Fibroblast of lung (primary cell): ENCODE results near the gene ITIH3. TPM values are rescaled to one million over a fixed set of nuclear protein-coding genes. Genes with fewer than 3 reads are reported as not detected.

Experiments used
- DNase-seq, 2 donors: peaks; one replicate each; pipeline versions ENCODE4 v3.0.0 to v3.0.0-alpha.2; 2010; ENCODE audit warnings: low read depth in 2 of 2
- H2AFZ ChIP-seq: 2 replicates; pipeline ENCODE4 v1.5.1; 2012; ENCODE audit warnings: low read length, control low read depth, inconsistent platforms
- H3K27ac ChIP-seq: 2 replicates; pipeline ENCODE4 v1.5.1; 2011; ENCODE audit warnings: low read length, control low read depth; ENCODE audit not compliant: insufficient read depth
- H3K27me3 ChIP-seq: 2 replicates; pipeline ENCODE4 v1.5.1; 2011; ENCODE audit warnings: mild to moderate bottlenecking, low read length; ENCODE audit not compliant: control insufficient read depth, insufficient read depth
- H3K36me3 ChIP-seq: 2 replicates; pipeline ENCODE4 v1.5.1; 2011; ENCODE audit warnings: low read length; ENCODE audit not compliant: control insufficient read depth, insufficient read depth
- H3K4me1 ChIP-seq: 2 replicates; pipeline ENCODE4 v1.5.1; 2011; ENCODE audit warnings: low read length; ENCODE audit not compliant: control insufficient read depth, insufficient read depth; ENCODE audit errors: extremely low read depth
- H3K4me2 ChIP-seq: 2 replicates; pipeline ENCODE4 v1.5.1; 2011; ENCODE audit warnings: low read length, control low read depth; ENCODE audit not compliant: insufficient read depth; ENCODE audit errors: extremely low read depth
- H3K4me3 ChIP-seq, 4 experiments: fragments of 200-600 bp in 1 of 4; sonication (generic) in 1 of 4; replicated peaks in 1 of 4; 2 replicates each; pipeline ENCODE4 v1.5.1; 2011 to 2016; ENCODE audit warnings: low read length in 4 of 4, low read depth in 3 of 4, mild to moderate bottlenecking in 3 of 4, control low read depth in 2 of 4, inconsistent platforms in 1 of 4, mixed read lengths in 1 of 4; ENCODE audit not compliant: insufficient read depth in 1 of 4; ENCODE audit errors: control extremely low read depth in 1 of 4
- H3K79me2 ChIP-seq: 2 replicates; pipeline ENCODE4 v1.5.1; 2012; ENCODE audit warnings: mild to moderate bottlenecking, low read length, inconsistent platforms; ENCODE audit not compliant: control insufficient read depth, insufficient read depth
- H3K9ac ChIP-seq: 2 replicates; pipeline ENCODE4 v1.5.1; 2011; ENCODE audit warnings: mild to moderate bottlenecking, low read length, control low read depth; ENCODE audit not compliant: insufficient read depth
- H3K9me3 ChIP-seq: 2 replicates; pipeline ENCODE4 v1.5.1; 2012; ENCODE audit warnings: low read depth, low read length; ENCODE audit not compliant: control insufficient read depth, insufficient read depth
- H4K20me1 ChIP-seq: 2 replicates; pipeline ENCODE4 v1.5.1; 2011; ENCODE audit warnings: low read length; ENCODE audit not compliant: control insufficient read depth, insufficient read depth; ENCODE audit errors: extremely low read depth
- EZH2 ChIP-seq: IDR thresholded peaks from 2 replicates; pipeline ENCODE4 v1.5.1; 2012; ENCODE audit warnings: low read length, control low read depth, mild to moderate bottlenecking; ENCODE audit errors: missing control alignments
- polyA plus RNA-seq, 2 donors: library from polyadenylated mRNA; depleted of rRNA in 1 of 2; stranded (reverse) in 1 of 2; unstranded in 1 of 2; fragments of >200 nt; gene quantifications; 2 replicates each; pipeline ENCODE4 v1.2.1, GENCODE V29; 2011 to 2012; ENCODE audit warnings: missing spikeins in 1 of 2
- total RNA-seq: library from RNA; depleted of rRNA; stranded (reverse); fragments of >200 nt; gene quantifications from 2 replicates; pipeline ENCODE4 v1.2.1, GENCODE V29; 2014
- TF ChIP-seq, protein P1 (sequence below), 2 donors: IDR thresholded peaks in 1 of 2; conservative IDR thresholded peaks in 1 of 2; 1 replicate in 1 of 2; 2 replicates in 1 of 2; pipeline ENCODE4 v1.5.1; 2011 to 2012; ENCODE audit warnings: low read length in 2 of 2, control low read depth in 1 of 2, inconsistent platforms in 1 of 2, low read depth in 1 of 2, mild to moderate bottlenecking in 1 of 2

Gene ITIH3
- total and polyA plus RNA-seq, 2 donors (not counting 1 experiment from before 2014, with no cell fraction given), result 0.17 to 1.5 TPM

GRCh38 chr3:52783211-52783555 is 11.4 kb upstream of the ITIH3 start:
- no peaks in the 10 kb centered on the region for H3K79me2 ChIP-seq
- H3K36me3 ChIP-seq, result no peaks in the 10 kb centered on the region
- H3K4me3 ChIP-seq, result no peak overlapping the region
- H3K27ac ChIP-seq, result no peak overlapping the region
- H3K9me3 ChIP-seq, result no peaks in the 10 kb centered on the region
- H3K27me3 ChIP-seq, result peaks cover 20% of the 10 kb centered on the region
- no peak overlapping the region for H3K9ac ChIP-seq
- H4K20me1 ChIP-seq, result no peaks in the 10 kb centered on the region
- DNase-seq, result peak in 1 of 2 donors; percentile 4
- no peak overlapping the region for H2AFZ ChIP-seq
- no peaks in the 10 kb centered on the region for H3K4me1 ChIP-seq
- H3K4me2 ChIP-seq, result no peak overlapping the region
- TF ChIP-seq, protein P1, sequence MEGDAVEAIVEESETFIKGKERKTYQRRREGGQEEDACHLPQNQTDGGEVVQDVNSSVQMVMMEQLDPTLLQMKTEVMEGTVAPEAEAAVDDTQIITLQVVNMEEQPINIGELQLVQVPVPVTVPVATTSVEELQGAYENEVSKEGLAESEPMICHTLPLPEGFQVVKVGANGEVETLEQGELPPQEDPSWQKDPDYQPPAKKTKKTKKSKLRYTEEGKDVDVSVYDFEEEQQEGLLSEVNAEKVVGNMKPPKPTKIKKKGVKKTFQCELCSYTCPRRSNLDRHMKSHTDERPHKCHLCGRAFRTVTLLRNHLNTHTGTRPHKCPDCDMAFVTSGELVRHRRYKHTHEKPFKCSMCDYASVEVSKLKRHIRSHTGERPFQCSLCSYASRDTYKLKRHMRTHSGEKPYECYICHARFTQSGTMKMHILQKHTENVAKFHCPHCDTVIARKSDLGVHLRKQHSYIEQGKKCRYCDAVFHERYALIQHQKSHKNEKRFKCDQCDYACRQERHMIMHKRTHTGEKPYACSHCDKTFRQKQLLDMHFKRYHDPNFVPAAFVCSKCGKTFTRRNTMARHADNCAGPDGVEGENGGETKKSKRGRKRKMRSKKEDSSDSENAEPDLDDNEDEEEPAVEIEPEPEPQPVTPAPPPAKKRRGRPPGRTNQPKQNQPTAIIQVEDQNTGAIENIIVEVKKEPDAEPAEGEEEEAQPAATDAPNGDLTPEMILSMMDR (conservative IDR thresholded peaks at IDR 0.05 in 1 of 2, IDR thresholded peaks at IDR 0.05 in 1 of 2; ENCODE audit: low read depth in 1 of 2, low read length in 2 of 2), result no peak
- no peak for TF ChIP-seq EZH2

- H3K9me3 ChIP-seq, result no peaks in the 10 kb centered on the region
- H3K36me3 ChIP-seq, result no peaks in the 10 kb centered on the region
- no peak overlapping the region for H3K27ac ChIP-seq
- no peak for TF ChIP-seq EZH2
- TF ChIP-seq, protein P1 (conservative IDR thresholded peaks at IDR 0.05 in 1 of 2, IDR thresholded peaks at IDR 0.05 in 1 of 2; ENCODE audit: low read depth in 1 of 2, low read length in 2 of 2), result no peak
- no peaks in the 10 kb centered on the region for H3K79me2 ChIP-seq
- no peaks in the 10 kb centered on the region for H3K4me1 ChIP-seq
- no peak for DNase-seq
- H2AFZ ChIP-seq, result no peak overlapping the region
- H3K9ac ChIP-seq, result no peak overlapping the region
- H3K27me3 ChIP-seq, result peaks cover 17% of the 10 kb centered on the region
- H3K4me3 ChIP-seq, result no peak overlapping the region
- H4K20me1 ChIP-seq, result no peaks in the 10 kb centered on the region
- no peak overlapping the region for H3K4me2 ChIP-seq
These were observed 10.5 kb upstream of the ITIH3 start for GRCh38 chr3:52784021-52784621.

DNA sequence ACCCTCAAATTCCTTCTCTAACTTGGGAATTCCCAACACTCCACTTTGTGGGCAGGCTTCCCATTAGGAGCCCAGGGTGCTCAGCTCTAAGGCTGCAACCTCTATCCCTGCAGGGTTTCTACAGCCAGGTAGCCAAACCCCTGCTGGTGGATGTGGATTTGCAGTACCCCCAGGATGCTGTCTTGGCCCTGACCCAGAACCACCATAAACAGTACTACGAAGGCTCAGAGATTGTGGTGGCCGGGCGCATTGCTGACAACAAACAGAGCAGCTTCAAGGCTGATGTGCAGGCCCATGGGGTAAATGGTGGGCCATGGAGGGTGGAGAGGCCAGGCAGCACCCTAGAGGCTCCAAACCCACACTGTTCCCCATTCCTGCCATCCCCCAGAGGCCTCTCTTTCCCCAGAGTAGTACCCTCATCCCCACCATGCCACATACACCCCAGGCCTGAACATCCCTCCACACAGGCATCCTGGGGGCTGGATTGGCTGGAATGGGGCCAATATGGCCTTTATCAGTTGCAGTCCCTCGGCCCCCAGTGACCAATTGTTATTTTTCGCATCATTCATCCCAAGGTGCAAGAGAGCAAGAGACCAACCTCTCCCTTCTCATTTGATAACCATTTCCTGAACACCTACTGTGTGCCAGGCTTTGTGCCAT is 9.5 kb upstream of the ITIH3 start:
- no peak overlapping the region for H3K27ac ChIP-seq
- H3K36me3 ChIP-seq, result no peaks in the 10 kb centered on the region
- peaks cover 15% of the 10 kb centered on the region for H3K27me3 ChIP-seq
- H4K20me1 ChIP-seq, result no peaks in the 10 kb centered on the region
- H3K79me2 ChIP-seq, result no peaks in the 10 kb centered on the region
- no peak overlapping the region for H3K4me2 ChIP-seq
- H3K4me3 ChIP-seq, result no peak overlapping the region
- H3K9me3 ChIP-seq, result no peaks in the 10 kb centered on the region
- no peak overlapping the region for H2AFZ ChIP-seq
- no peak overlapping the region for H3K9ac ChIP-seq
- no peaks in the 10 kb centered on the region for H3K4me1 ChIP-seq
- no peak for DNase-seq
- TF ChIP-seq, protein P1 (conservative IDR thresholded peaks at IDR 0.05 in 1 of 2, IDR thresholded peaks at IDR 0.05 in 1 of 2; ENCODE audit: low read depth in 1 of 2, low read length in 2 of 2), result no peak
- TF ChIP-seq EZH2, result no peak
